ENCODE results near the gene ADM2.

The ADM2 gene

GRCh38 chr22:50467341-50467740 is 14.0 kb upstream of the ADM2 start:
- TF ChIP-seq, protein P1, sequence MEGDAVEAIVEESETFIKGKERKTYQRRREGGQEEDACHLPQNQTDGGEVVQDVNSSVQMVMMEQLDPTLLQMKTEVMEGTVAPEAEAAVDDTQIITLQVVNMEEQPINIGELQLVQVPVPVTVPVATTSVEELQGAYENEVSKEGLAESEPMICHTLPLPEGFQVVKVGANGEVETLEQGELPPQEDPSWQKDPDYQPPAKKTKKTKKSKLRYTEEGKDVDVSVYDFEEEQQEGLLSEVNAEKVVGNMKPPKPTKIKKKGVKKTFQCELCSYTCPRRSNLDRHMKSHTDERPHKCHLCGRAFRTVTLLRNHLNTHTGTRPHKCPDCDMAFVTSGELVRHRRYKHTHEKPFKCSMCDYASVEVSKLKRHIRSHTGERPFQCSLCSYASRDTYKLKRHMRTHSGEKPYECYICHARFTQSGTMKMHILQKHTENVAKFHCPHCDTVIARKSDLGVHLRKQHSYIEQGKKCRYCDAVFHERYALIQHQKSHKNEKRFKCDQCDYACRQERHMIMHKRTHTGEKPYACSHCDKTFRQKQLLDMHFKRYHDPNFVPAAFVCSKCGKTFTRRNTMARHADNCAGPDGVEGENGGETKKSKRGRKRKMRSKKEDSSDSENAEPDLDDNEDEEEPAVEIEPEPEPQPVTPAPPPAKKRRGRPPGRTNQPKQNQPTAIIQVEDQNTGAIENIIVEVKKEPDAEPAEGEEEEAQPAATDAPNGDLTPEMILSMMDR (conservative IDR thresholded peaks at IDR 0.05) = no peak
- no peak overlapping the region for H3K27ac ChIP-seq

GRCh38 chr22:50467773-50468440 is 13.4 kb upstream of the ADM2 start:
- TF ChIP-seq, protein P1 (conservative IDR thresholded peaks at IDR 0.05) = no peak
- no peak overlapping the region for H3K27ac ChIP-seq

DNA sequence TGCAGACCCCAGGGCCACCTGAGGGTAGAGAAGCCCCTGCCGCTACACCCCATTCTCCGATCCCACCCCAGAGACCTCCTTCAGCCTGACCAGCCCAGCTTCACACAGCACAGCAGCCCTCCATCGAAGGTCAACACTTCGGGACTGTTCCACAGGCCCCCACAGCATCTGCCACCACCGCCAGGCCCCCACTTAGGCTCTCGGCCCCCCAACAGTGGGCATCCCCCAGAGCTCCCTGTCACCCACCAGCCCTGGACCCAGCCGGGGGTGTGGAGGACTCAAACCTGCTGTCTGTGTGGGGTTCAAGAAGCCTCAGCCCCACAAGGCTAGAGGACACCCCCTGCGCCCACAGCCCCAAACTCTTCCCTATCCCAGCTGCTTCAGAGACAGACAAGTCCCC is 12.7 kb upstream of the ADM2 start:
- H3K27ac ChIP-seq = no peak overlapping the region
- TF ChIP-seq, protein P1 (conservative IDR thresholded peaks at IDR 0.05) = no peak

GRCh38 chr22:50469377-50470305 is 11.7 kb upstream of the ADM2 start:
- TF ChIP-seq, protein P1 (conservative IDR thresholded peaks at IDR 0.05) = no peak
- no peak overlapping the region for H3K27ac ChIP-seq

DNA sequence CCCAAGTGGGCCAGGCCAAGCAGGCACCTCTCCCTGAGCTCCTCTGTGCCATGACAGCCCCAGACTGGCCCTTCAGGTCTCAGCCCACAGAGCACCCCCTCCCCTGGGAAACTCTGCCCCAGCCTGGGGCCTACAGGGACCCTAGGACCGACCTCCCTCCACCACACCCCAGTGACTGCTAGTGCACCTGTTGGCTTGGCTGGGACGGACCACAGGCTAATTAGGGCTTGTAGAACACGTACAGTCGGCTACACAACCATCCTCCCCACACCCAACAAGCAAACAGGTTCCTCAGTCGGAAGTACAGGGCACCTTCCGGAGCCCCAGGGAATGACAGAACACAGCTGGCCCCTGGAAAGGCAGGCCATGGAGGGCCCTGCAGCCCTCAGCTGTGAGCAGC is 10.9 kb upstream of the ADM2 start:
- TF ChIP-seq, protein P1 (conservative IDR thresholded peaks at IDR 0.05) = no peak
- no peak overlapping the region for H3K27ac ChIP-seq

DNA sequence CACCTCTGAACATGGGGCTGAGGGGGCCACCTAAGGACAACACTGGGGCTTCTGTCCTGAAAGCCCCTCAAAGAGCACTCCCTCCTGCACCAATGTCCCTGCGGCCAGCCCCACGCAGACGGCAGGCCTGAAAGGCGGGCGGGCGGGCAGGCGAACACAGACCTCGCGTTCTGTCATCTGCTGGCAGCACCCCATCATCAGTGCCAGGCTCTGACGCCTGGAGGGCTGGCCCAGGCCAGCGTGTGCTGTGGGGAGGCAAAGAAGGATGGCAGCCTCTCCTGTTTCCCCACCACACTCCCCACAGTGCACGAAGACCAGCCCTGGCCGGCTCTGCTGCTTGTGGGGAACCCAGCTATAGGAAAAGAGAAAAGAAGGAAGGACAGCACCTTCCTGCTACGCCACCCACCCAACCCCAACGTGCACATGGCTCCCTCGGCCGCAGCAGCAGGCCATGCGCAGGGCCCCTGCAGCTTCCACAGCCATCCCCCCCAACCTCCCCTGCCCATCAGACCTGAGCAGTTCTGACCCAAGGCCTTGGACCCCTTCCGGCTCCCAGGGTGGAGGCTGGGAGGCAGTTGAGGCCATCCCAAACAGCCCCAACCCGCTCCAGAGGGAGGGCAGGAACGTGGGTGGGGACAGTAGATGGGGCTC is 10.0 kb upstream of the ADM2 start:
- TF ChIP-seq, protein P1 (conservative IDR thresholded peaks at IDR 0.05) = no peak
- no peak overlapping the region for H3K27ac ChIP-seq

GRCh38 chr22:50471962-50472361 is 9.4 kb upstream of the ADM2 start:
- TF ChIP-seq, protein P1 (conservative IDR thresholded peaks at IDR 0.05) = no peak
- H3K27ac ChIP-seq = no peak overlapping the region

Measured in VCaP (cell line).